ENCODE results near the gene TPRN. TPM values are rescaled to one million over a fixed set of nuclear protein-coding genes. Genes with fewer than 3 reads are reported as not detected.

The TPRN gene
- total RNA-seq, 1 experiment from 2014 or later = 43.1 TPM

GRCh38 chr9:137141976-137142936 lies 58.3 kb downstream of the TPRN start (continued):
- TF ChIP-seq STAT6 (CRISPR knock-in tag; conservative IDR thresholded peaks at IDR 0.05; ENCODE audit: low read depth) (no peak), TCF7 (CRISPR knock-in tag; IDR thresholded peaks at IDR 0.05; ENCODE audit: low read depth) (no peak), OVOL2 (CRISPR knock-in tag; IDR thresholded peaks at IDR 0.05; ENCODE audit: borderline replicate concordance) (no peak), ESRRA (CRISPR knock-in tag; IDR thresholded peaks at IDR 0.05; ENCODE audit: borderline replicate concordance) (no peak), JUN (CRISPR knock-in tag; IDR thresholded peaks at IDR 0.05) (no peak), SP1 (CRISPR knock-in tag; conservative IDR thresholded peaks at IDR 0.05) (no peak), IRF2 (CRISPR knock-in tag; IDR thresholded peaks at IDR 0.05; ENCODE audit: borderline replicate concordance, low read depth) (no peak), ERG (CRISPR knock-in tag; IDR thresholded peaks at IDR 0.05) (no peak), ZNF281 (CRISPR knock-in tag; IDR thresholded peaks at IDR 0.05) (no peak), ZNF671 (CRISPR knock-in tag; IDR thresholded peaks at IDR 0.05) (no peak)
- TF ChIP-seq, protein P1, sequence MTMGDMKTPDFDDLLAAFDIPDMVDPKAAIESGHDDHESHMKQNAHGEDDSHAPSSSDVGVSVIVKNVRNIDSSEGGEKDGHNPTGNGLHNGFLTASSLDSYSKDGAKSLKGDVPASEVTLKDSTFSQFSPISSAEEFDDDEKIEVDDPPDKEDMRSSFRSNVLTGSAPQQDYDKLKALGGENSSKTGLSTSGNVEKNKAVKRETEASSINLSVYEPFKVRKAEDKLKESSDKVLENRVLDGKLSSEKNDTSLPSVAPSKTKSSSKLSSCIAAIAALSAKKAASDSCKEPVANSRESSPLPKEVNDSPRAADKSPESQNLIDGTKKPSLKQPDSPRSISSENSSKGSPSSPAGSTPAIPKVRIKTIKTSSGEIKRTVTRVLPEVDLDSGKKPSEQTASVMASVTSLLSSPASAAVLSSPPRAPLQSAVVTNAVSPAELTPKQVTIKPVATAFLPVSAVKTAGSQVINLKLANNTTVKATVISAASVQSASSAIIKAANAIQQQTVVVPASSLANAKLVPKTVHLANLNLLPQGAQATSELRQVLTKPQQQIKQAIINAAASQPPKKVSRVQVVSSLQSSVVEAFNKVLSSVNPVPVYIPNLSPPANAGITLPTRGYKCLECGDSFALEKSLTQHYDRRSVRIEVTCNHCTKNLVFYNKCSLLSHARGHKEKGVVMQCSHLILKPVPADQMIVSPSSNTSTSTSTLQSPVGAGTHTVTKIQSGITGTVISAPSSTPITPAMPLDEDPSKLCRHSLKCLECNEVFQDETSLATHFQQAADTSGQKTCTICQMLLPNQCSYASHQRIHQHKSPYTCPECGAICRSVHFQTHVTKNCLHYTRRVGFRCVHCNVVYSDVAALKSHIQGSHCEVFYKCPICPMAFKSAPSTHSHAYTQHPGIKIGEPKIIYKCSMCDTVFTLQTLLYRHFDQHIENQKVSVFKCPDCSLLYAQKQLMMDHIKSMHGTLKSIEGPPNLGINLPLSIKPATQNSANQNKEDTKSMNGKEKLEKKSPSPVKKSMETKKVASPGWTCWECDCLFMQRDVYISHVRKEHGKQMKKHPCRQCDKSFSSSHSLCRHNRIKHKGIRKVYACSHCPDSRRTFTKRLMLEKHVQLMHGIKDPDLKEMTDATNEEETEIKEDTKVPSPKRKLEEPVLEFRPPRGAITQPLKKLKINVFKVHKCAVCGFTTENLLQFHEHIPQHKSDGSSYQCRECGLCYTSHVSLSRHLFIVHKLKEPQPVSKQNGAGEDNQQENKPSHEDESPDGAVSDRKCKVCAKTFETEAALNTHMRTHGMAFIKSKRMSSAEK (CRISPR knock-in tag; IDR thresholded peaks at IDR 0.05; ENCODE audit: borderline replicate concordance) = no peak

Small RNA genes within 50 kb of the gene (microRNA-seq; reads per million reads assigned to microRNA genes)
- gene MIR3621 (ENCODE audit: borderline number of aligned reads) = not detected

Other genes with a start within 250 kb of the TPRN start
- 1.9 to 4.7 TPM (median 3.4 TPM) in 3 replicates for gene LCN12, start 248.5 kb downstream of the TPRN start, total RNA-seq (2021)
- gene PTGDS, start 223.2 kb downstream of the TPRN start, total RNA-seq (2021) = 2.2 to 4.0 TPM (median 2.9 TPM) in 3 replicates
- 0.27 to 0.50 TPM (median 0.34 TPM) in 3 replicates for gene LCNL1, start 217.7 kb downstream of the TPRN start, total RNA-seq (2021)
- gene PAXX, start 208.3 kb downstream of the TPRN start, total RNA-seq (2021) = 44.1 to 45.3 TPM (median 44.6 TPM) in 3 replicates
- gene CLIC3, start 204.2 kb downstream of the TPRN start, total RNA-seq (2021) = 0.31 to 0.41 TPM in 2 of 3 replicates, not detected in the other
- 19.2 to 28.3 TPM (median 25.9 TPM) in 3 replicates for gene ABCA2, start 172.5 kb downstream of the TPRN start, total RNA-seq (2021)
- not detected in 3 replicates for gene FUT7, start 168.7 kb downstream of the TPRN start, total RNA-seq (2021)
- 64.3 to 68.8 TPM (median 64.5 TPM) in 3 replicates for gene NPDC1, start 154.6 kb downstream of the TPRN start, total RNA-seq (2021)
- gene ENTPD2, start 146.7 kb downstream of the TPRN start, total RNA-seq (2021) = 8.3 to 9.6 TPM (median 9.2 TPM) in 3 replicates
- gene SAPCD2, start 130.2 kb downstream of the TPRN start, total RNA-seq (2021) = 52.0 to 67.0 TPM (median 53.6 TPM) in 3 replicates
- gene UAP1L1, start 123.2 kb downstream of the TPRN start, total RNA-seq (2021) = 12.1 to 17.7 TPM (median 14.3 TPM) in 3 replicates
- gene MAN1B1, start 113.8 kb downstream of the TPRN start, total RNA-seq (2021) = 44.9 to 57.1 TPM (median 47.1 TPM) in 3 replicates
- 38.9 to 43.7 TPM (median 42.1 TPM) in 3 replicates for gene DPP7, start 86.0 kb downstream of the TPRN start, total RNA-seq (2021)
- 4.0 to 6.6 TPM (median 4.1 TPM) in 3 replicates for gene GRIN1, start 61.6 kb downstream of the TPRN start, total RNA-seq (2021)
- gene LRRC26, start 30.7 kb downstream of the TPRN start, total RNA-seq (2021) = 1.1 to 2.2 TPM (median 2.1 TPM) in 3 replicates
- not detected in 3 replicates for gene TMEM210, start 28.7 kb downstream of the TPRN start, total RNA-seq (2021)
- 61.0 to 80.9 TPM (median 61.2 TPM) in 3 replicates for gene ANAPC2, start 12.2 kb downstream of the TPRN start, total RNA-seq (2021)
- 102 to 105 TPM (median 103 TPM) in 3 replicates for gene SSNA1, start 12.1 kb downstream of the TPRN start, total RNA-seq (2021)
- 46.7 to 50.6 TPM (median 47.4 TPM) in 3 replicates for gene TMEM203, start 4.9 kb upstream of the TPRN start, total RNA-seq (2021)
- gene NDOR1, start 5.0 kb upstream of the TPRN start, total RNA-seq (2021) = 40.3 to 49.0 TPM (median 43.2 TPM) in 3 replicates
- gene RNF208, start 21.5 kb upstream of the TPRN start, total RNA-seq (2021) = 13.3 to 14.8 TPM (median 14.3 TPM) in 3 replicates
- 2.8 to 3.5 TPM (median 2.9 TPM) in 3 replicates for gene CYSRT1, start 24.4 kb upstream of the TPRN start, total RNA-seq (2021)
- gene RNF224, start 26.8 kb upstream of the TPRN start, total RNA-seq (2021) = 0.32 to 0.59 TPM (median 0.41 TPM) in 3 replicates
- 0.13 to 0.23 TPM (median 0.14 TPM) in 3 replicates for gene SLC34A3, start 30.2 kb upstream of the TPRN start, total RNA-seq (2021)
- gene TUBB4B, start 40.5 kb upstream of the TPRN start, total RNA-seq (2021) = 373 to 376 TPM (median 375 TPM) in 3 replicates
- 0.21 to 0.26 TPM in 2 of 3 replicates, not detected in the other for gene STPG3, start 50.5 kb upstream of the TPRN start, total RNA-seq (2021)
- gene NELFB, start 54.6 kb upstream of the TPRN start, total RNA-seq (2021) = 93.7 to 95.0 TPM (median 94.7 TPM) in 3 replicates
- gene TOR4A, start 77.0 kb upstream of the TPRN start, total RNA-seq (2021) = 7.3 to 11.8 TPM (median 11.3 TPM) in 3 replicates
- gene NRARP, start 101.5 kb upstream of the TPRN start, total RNA-seq (2021) = 46.7 to 52.4 TPM (median 51.5 TPM) in 3 replicates
- gene EXD3, start 222.4 kb upstream of the TPRN start, total RNA-seq (2021) = 20.4 to 23.1 TPM (median 21.2 TPM) in 3 replicates
- 2.9 to 5.9 TPM (median 4.8 TPM) in 3 replicates for gene NOXA1, start 222.7 kb upstream of the TPRN start, total RNA-seq (2021)
- 2.0 to 2.5 TPM (median 2.3 TPM) in 3 replicates for gene ENTPD8, start 240.6 kb upstream of the TPRN start, total RNA-seq (2021)

Data from WTC11 (cell line).